ENCODE results near the gene PHKA2.

- TF ChIP-seq CTCF (conservative IDR thresholded peaks at IDR 0.05; ENCODE audit: low read length) (no peak), EZH2phosphoT487 (IDR thresholded peaks at IDR 0.05; ENCODE audit: borderline replicate concordance) (no peak)
Measured at GRCh38 chrX:18981124-18981807, 2.6 kb downstream of the PHKA2 start.

Measured in Loucy (cell line).